ENCODE data around the gene PRDM16. TPM values are rescaled to one million over a fixed set of nuclear protein-coding genes. Genes with fewer than 3 reads are reported as not detected.

The PRDM16 gene
- total RNA-seq, 4 donors from 2014 or later, result 0.19 to 1.6 (median 0.36) TPM

DNA sequence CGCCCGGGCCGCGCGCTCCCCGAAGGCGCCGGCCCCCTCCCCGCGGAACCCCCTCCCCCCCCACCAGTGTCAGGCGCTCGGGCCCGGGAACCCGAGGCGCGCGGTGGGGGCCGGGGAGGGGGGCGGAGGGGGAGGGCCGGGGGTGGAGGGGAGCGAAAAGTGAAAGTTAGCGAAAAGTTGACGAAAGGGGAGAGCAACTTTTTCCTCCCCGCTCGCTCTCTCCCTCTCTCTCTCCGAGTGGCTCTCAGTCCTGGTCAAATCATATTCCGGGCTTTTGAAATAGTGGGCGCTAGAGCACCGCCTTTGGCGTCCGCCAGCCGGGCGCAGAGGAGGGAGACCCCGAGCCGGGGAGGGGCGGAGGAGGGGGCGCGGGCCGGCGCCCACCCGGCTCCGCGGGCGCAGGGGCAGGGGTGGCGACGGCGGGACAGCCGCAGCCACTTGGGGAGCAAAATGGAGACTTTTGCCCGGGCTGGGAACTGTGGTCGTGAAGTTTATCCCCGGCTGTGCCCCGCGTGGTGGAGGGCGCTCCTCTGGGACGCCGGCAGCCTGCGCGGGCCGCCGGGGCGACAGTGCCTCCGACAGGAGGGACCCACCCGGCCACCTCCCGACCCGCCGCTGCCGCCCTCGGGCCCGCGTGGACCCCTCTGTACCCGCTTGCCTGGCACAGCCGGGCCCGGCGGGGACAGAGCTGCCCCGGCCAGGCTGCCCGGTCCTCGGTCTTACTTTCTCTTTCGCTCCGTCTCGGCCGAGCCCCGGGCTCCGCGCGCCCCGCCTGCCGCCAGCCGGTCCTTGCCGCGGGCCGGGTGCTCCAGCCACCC is 697 bp downstream of the PRDM16 start:
- WGBS, result 1% methylated on average over 19 of the region's 91 CpGs
- Histone ChIP-seq H3K4me1 (peaks cover 37% of the 10 kb centered on the region), H3K27ac (peak overlapping the region; percentile 30), H3K9me3 (no peaks in the 10 kb centered on the region), H3K36me3 (no peaks in the 10 kb centered on the region), H3K27me3 (peaks cover 97% of the 10 kb centered on the region), H3K4me3 (peak overlapping the region; percentile 58)
- peak in 1 of 2 donors; percentile 49 for DNase-seq (ENCODE audit: low spot score in 2 of 2)
- TF ChIP-seq, protein P1, sequence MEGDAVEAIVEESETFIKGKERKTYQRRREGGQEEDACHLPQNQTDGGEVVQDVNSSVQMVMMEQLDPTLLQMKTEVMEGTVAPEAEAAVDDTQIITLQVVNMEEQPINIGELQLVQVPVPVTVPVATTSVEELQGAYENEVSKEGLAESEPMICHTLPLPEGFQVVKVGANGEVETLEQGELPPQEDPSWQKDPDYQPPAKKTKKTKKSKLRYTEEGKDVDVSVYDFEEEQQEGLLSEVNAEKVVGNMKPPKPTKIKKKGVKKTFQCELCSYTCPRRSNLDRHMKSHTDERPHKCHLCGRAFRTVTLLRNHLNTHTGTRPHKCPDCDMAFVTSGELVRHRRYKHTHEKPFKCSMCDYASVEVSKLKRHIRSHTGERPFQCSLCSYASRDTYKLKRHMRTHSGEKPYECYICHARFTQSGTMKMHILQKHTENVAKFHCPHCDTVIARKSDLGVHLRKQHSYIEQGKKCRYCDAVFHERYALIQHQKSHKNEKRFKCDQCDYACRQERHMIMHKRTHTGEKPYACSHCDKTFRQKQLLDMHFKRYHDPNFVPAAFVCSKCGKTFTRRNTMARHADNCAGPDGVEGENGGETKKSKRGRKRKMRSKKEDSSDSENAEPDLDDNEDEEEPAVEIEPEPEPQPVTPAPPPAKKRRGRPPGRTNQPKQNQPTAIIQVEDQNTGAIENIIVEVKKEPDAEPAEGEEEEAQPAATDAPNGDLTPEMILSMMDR (IDR thresholded peaks at IDR 0.05), result no peak
- no peak for TF ChIP-seq EP300 (IDR thresholded peaks at IDR 0.05)
- TF ChIP-seq POLR2AphosphoS5 (IDR thresholded peaks at IDR 0.05), result no peak
- no peak for TF ChIP-seq POLR2A (IDR thresholded peaks at IDR 0.05)

DNA sequence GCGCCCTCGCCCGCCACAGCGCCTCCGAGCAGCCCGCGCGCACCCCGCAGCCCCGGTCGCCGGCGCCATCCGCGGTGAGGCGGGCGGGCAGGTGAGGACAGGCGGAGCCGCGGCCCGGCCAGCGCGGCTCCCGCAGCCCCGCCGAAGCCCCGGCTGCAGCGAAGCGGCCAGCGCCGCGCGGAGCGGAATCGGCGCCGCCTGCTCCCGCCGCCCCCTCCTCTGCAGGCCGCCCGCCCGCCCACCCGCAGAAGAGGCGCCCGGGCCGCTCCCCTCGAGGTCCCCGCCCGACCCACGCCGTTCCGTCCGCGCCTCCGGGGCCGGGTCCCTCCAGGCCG is 1.3 kb downstream of the PRDM16 start:
- Histone ChIP-seq H3K27ac (no peak overlapping the region), H3K27me3 (peaks cover 95% of the 10 kb centered on the region), H3K4me3 (peak overlapping the region; percentile 58), H3K4me1 (peaks cover 37% of the 10 kb centered on the region), H3K36me3 (no peaks in the 10 kb centered on the region), H3K9me3 (no peaks in the 10 kb centered on the region)
- no CpG with 5 or more reads among the region's 57 CpGs for WGBS
- DNase-seq (ENCODE audit: low spot score in 2 of 2), result no peak
- TF ChIP-seq, protein P1 (IDR thresholded peaks at IDR 0.05), result no peak
- no peak for TF ChIP-seq POLR2AphosphoS5 (IDR thresholded peaks at IDR 0.05)
- no peak for TF ChIP-seq EP300 (IDR thresholded peaks at IDR 0.05)
- no peak for TF ChIP-seq POLR2A (IDR thresholded peaks at IDR 0.05)

DNA sequence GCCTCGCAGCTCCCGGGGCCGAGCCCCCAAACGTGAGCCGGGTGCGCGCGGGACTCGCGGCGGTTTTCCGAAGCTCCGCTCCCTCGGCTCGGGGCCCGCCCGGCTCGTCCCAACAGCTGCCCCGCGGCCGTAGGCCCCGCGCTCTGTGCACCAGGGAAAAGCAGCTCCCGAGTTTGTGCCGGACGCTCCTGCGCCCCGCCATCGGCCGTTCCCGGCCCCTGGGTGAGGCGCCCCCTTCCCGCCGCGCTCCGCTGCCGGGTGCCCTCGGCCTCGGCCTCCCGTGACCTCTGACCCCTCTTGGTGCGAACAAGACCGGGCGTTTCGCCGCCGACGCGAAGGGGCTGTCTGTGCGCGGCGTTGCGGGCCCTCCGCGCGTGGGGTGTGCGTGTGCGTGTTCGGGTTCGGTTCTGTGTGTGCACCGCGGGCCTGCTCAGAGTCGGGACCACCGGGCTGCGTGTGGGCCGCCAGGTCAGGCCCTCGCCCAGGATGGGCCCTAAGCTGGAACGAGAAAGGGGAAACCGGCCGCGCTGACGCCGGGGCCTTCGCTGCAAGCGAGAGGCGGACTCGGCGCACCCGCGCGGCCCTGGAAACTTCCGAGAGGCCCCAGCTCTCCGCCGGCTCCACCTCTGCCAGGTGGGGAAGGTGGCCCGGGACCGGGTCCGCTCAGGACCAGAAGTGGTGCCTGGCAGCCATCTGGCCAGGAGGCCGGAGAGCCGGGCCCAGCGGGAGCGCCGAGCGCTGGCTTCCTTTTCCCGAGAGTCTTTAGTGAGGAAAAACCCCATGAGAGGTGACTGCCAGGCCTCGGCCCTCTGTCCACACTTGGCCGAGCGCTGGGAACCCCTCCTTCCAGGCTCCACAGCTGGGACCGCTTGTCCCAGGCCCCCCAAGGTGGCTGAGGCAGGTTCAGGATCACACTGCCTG is 1.9 kb downstream of the PRDM16 start:
- Histone ChIP-seq H3K9me3 (no peaks in the 10 kb centered on the region), H3K27me3 (peaks cover 95% of the 10 kb centered on the region), H3K4me3 (peak overlapping the region; percentile 58), H3K27ac (no peak overlapping the region), H3K4me1 (peaks cover 37% of the 10 kb centered on the region), H3K36me3 (no peaks in the 10 kb centered on the region)
- 72% methylated on average over 10 of the region's 97 CpGs for WGBS
- peak in 1 of 2 donors; percentile 50 for DNase-seq (ENCODE audit: low spot score in 2 of 2)
- TF ChIP-seq POLR2A (IDR thresholded peaks at IDR 0.05) (no peak), POLR2AphosphoS5 (IDR thresholded peaks at IDR 0.05) (no peak), EP300 (IDR thresholded peaks at IDR 0.05) (no peak)
- TF ChIP-seq, protein P1 (IDR thresholded peaks at IDR 0.05), result no peak

DNA sequence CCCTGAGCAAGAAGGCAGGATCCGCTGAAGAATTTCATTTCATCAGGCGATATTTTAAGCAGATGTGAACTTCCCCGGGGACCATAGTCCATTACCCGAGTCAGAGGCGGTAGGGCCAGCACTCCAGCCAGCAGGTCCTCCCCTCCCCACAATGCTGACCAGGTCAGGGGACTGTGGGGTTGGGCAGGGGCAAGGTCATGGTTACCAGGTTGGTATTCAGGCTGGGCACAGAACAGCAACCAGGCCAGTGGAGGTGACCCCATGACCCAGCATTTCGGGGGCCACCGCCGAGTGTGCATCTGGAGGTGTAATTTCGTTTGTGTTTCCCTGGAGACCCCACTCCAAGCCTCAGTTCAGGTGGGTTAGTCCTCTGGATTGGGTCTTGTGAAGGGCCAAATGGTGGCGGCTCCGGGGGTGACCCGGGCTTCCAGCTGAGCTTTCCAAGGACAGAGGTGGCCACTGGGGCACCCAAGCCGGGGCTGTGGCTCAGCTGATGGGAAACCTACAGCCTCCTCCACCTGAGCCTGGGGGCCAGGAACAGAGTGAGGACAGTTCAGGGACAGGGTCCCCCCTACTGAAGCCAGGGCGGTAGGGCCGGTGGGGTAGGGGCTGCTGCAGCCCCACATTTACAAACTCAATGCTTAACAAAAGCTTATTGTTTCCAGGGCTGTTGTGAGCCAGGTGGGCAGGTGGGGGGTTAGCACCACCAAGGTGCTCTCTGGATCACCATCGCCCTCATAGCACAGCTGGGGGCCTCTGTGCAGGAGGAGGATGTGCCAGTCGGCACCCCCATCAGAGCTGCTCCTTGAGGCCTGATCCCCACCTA is 2.8 kb downstream of the PRDM16 start:
- H3K4me3 ChIP-seq, result no peak overlapping the region
- WGBS, result 84% methylated on average over 5 of the region's 17 CpGs
- peaks cover 37% of the 10 kb centered on the region for H3K4me1 ChIP-seq
- H3K9me3 ChIP-seq, result no peaks in the 10 kb centered on the region
- no peak for TF ChIP-seq EP300 (IDR thresholded peaks at IDR 0.05)
- TF ChIP-seq POLR2A (IDR thresholded peaks at IDR 0.05), result no peak
- no peak for TF ChIP-seq POLR2AphosphoS5 (IDR thresholded peaks at IDR 0.05)
- TF ChIP-seq, protein P1 (IDR thresholded peaks at IDR 0.05), result no peak
- DNase-seq (ENCODE audit: low spot score in 2 of 2), result no peak
- no peaks in the 10 kb centered on the region for H3K36me3 ChIP-seq
- H3K27ac ChIP-seq, result no peak overlapping the region
- H3K27me3 ChIP-seq, result peaks cover 95% of the 10 kb centered on the region
